H1 (cell line): Measurements from ENCODE around the gene RRP1. TPM values are rescaled to one million over a fixed set of nuclear protein-coding genes. Genes with fewer than 3 reads are reported as not detected.

Experiments
- CTCF ChIA-PET: fragments of 300-600 bp; sonication (Branson Sonifier 250); formaldehyde crosslinking; loops from one replicate; lab custom pipeline; 2021; ENCODE audit not compliant: partially characterized antibody; lab: Charles Lee
- POLR2A ChIA-PET: fragments of 300-600 bp; sonication (Branson Sonifier 250); formaldehyde crosslinking; loops from one replicate; lab custom pipeline; 2021; ENCODE audit warnings: inconsistent platforms; ENCODE audit not compliant: partially characterized antibody; lab: Charles Lee
- DNase-seq, 2 experiments: peaks; one replicate each; pipeline versions ENCODE4 v3.0.0 to v3.0.0-alpha.2; 2010 to 2022; ENCODE audit warnings: low spot score in 2 of 2, low read depth in 1 of 2, mixed read lengths in 1 of 2
- FAIRE-seq: peaks from 2 replicates; lab custom pipeline; 2011; peaks lifted over from hg19 to GRCh38; lab: Jason Lieb, UNC
- H2AFZ ChIP-seq: 2 replicates; pipeline ENCODE4 v1.8.1; 2012; ENCODE audit warnings: low read length, inconsistent platforms
- H2AK5ac ChIP-seq: 2 replicates; pipeline ENCODE4 v1.6.1; 2013; ENCODE audit warnings: low read depth, low read length
- H2BK120ac ChIP-seq: replicated peaks from 2 replicates; pipeline ENCODE3; 2013; ENCODE audit warnings: low read depth, low read length, inconsistent platforms
- H2BK12ac ChIP-seq: 2 replicates; pipeline ENCODE4 v1.6.1; 2013; ENCODE audit warnings: low read depth, low read length
- H2BK15ac ChIP-seq: 2 replicates; pipeline ENCODE4 v1.6.1; 2013; ENCODE audit warnings: low read length
- H2BK20ac ChIP-seq: 2 replicates; pipeline ENCODE4 v1.6.1; 2013; ENCODE audit warnings: low read length
- H2BK5ac ChIP-seq: 2 replicates; pipeline ENCODE4 v1.6.1; 2013; ENCODE audit warnings: low read depth, low read length
- H3K14ac ChIP-seq: 2 replicates; pipeline ENCODE4 v1.6.1; 2013; ENCODE audit warnings: inconsistent platforms; ENCODE audit not compliant: insufficient read length
- H3K18ac ChIP-seq: 2 replicates; pipeline ENCODE4 v1.6.1; 2013; ENCODE audit warnings: low read length; ENCODE audit errors: extremely low read depth
- H3K23ac ChIP-seq: 2 replicates; pipeline ENCODE4 v1.6.1; 2013; ENCODE audit warnings: inconsistent platforms; ENCODE audit not compliant: insufficient read length
- H3K23me2 ChIP-seq: 2 replicates; pipeline ENCODE4 v1.6.1; 2013; ENCODE audit warnings: low read depth, low read length
- H3K27ac ChIP-seq: 2 replicates; pipeline ENCODE4 v1.6.1; 2011; ENCODE audit warnings: low read depth, low read length, inconsistent platforms
- H3K27me3 ChIP-seq, 4 experiments: replicated peaks in 1 of 4; 1 replicate in 1 of 4; 2 replicates in 3 of 4; pipeline versions ENCODE4 v1.6.1 to v1.8.1; 2011 to 2013; ENCODE audit warnings: low read length in 3 of 4, mild to moderate bottlenecking in 3 of 4, inconsistent platforms in 2 of 4, mixed read lengths in 2 of 4, moderate library complexity in 1 of 4; ENCODE audit not compliant: control insufficient read depth in 3 of 4, insufficient read depth in 3 of 4; ENCODE audit errors: extremely low read depth in 1 of 4
- H3K36me3 ChIP-seq, 4 experiments: 2 replicates each; pipeline versions ENCODE4 v1.6.1 to v1.8.1; 2011 to 2013; ENCODE audit warnings: mild to moderate bottlenecking in 4 of 4, low read length in 3 of 4, moderate library complexity in 2 of 4, control low read depth in 1 of 4, inconsistent platforms in 1 of 4; ENCODE audit not compliant: insufficient read depth in 4 of 4, control insufficient read depth in 2 of 4
- H3K4ac ChIP-seq: replicated peaks from 2 replicates; pipeline ENCODE3; 2013; ENCODE audit warnings: low read length, low read depth, mixed read lengths, inconsistent platforms; ENCODE audit not compliant: insufficient read length
- H3K4me1 ChIP-seq, 4 experiments: replicated peaks in 1 of 4; 1 replicate in 1 of 4; 2 replicates in 3 of 4; pipeline versions ENCODE4 v1.6.1 to v1.8.1; 2011 to 2013; ENCODE audit warnings: low read length in 3 of 4, inconsistent platforms in 2 of 4, mixed read lengths in 1 of 4; ENCODE audit not compliant: insufficient read depth in 4 of 4, control insufficient read depth in 3 of 4
- H3K4me2 ChIP-seq, 2 experiments: 2 replicates each; pipeline versions ENCODE4 v1.6.1 to v1.8.1; 2011 to 2013; ENCODE audit warnings: low read depth in 2 of 2, low read length in 2 of 2, control low read depth in 1 of 2, inconsistent platforms in 1 of 2, mild to moderate bottlenecking in 1 of 2; ENCODE audit not compliant: insufficient read depth in 1 of 2
- H3K4me3 ChIP-seq, 4 experiments: fragments of 200-600, 300-600 bp in 1 of 4; sonication (generic), shearing (Covaris generic), sonication (Bioruptor Twin) in 1 of 4; 2 replicates each; pipeline versions ENCODE4 v1.5.1 to v1.8.1; 2011 to 2016; ENCODE audit warnings: low read length in 4 of 4, low read depth in 3 of 4, control low read depth in 2 of 4, inconsistent platforms in 2 of 4, mild to moderate bottlenecking in 2 of 4, mixed read lengths in 1 of 4, moderate library complexity in 1 of 4; ENCODE audit not compliant: insufficient read depth in 2 of 4; ENCODE audit errors: extremely low read depth in 1 of 4
- H3K56ac ChIP-seq: replicated peaks from 2 replicates; pipeline ENCODE3; 2013; ENCODE audit warnings: low read depth, mild to moderate bottlenecking, mixed read lengths, low read length, inconsistent platforms; ENCODE audit not compliant: insufficient read length
- H3K79me1 ChIP-seq: 2 replicates; pipeline ENCODE4 v1.6.1; 2013; ENCODE audit warnings: low read depth, low read length, control low read depth
- H3K79me2 ChIP-seq, 2 experiments: 2 replicates each; pipeline versions ENCODE4 v1.6.1 to v1.8.1; 2012 to 2013; ENCODE audit warnings: low read length in 2 of 2, mild to moderate bottlenecking in 2 of 2, inconsistent platforms in 1 of 2; ENCODE audit not compliant: insufficient read depth in 2 of 2, control insufficient read depth in 1 of 2
- H3K9ac ChIP-seq, 4 experiments: replicated peaks in 1 of 4; 1 replicate in 1 of 4; 2 replicates in 3 of 4; pipeline versions ENCODE4 v1.6.1 to v1.8.1; 2011 to 2013; ENCODE audit warnings: low read depth in 3 of 4, low read length in 3 of 4, control low read depth in 2 of 4, mild to moderate bottlenecking in 2 of 4, moderate library complexity in 2 of 4, inconsistent platforms in 1 of 4; ENCODE audit errors: extremely low read depth in 1 of 4
- H3K9me3 ChIP-seq, 2 experiments: 2 replicates each; pipeline versions ENCODE4 v1.6.1 to v1.8.1; 2012 to 2013; ENCODE audit warnings: mild to moderate bottlenecking in 2 of 2, moderate library complexity in 2 of 2, control low read depth in 1 of 2, inconsistent platforms in 1 of 2, low read depth in 1 of 2, low read length in 1 of 2, mixed read lengths in 1 of 2; ENCODE audit not compliant: insufficient read depth in 2 of 2
- H4K20me1 ChIP-seq, 2 experiments: replicated peaks in 1 of 2; 2 replicates each; pipeline versions ENCODE3 to v1.8.1; 2011 to 2013; ENCODE audit warnings: inconsistent platforms in 2 of 2, low read length in 2 of 2, mild to moderate bottlenecking in 1 of 2; ENCODE audit not compliant: insufficient read depth in 2 of 2, control insufficient read depth in 1 of 2
- H4K5ac ChIP-seq: 2 replicates; pipeline ENCODE4 v1.6.1; 2013; ENCODE audit warnings: low read length, low read depth, mixed read lengths, inconsistent platforms; ENCODE audit not compliant: insufficient read length
- H4K8ac ChIP-seq: 2 replicates; pipeline ENCODE4 v1.8.0; 2013; ENCODE audit warnings: mild to moderate bottlenecking, moderate library complexity, low read length, inconsistent platforms; ENCODE audit not compliant: insufficient read depth; ENCODE audit errors: extremely low read depth
- H4K91ac ChIP-seq: replicated peaks from 2 replicates; pipeline ENCODE3; 2013; ENCODE audit warnings: low read length, mixed read lengths, inconsistent platforms; ENCODE audit not compliant: insufficient read length
- CBX5 ChIP-seq: fragments of 300-800, 300-1000 bp; sonication (generic); IDR thresholded peaks from 2 replicates; pipeline ENCODE4 v1.7.1; 2016; ENCODE audit warnings: antibody characterized with exemption, low read length, low read depth
- GABPA ChIP-seq: IDR thresholded peaks from 2 replicates; pipeline ENCODE4 v1.6.1; 2011; ENCODE audit warnings: mild to moderate bottlenecking, low read length, moderate library complexity, borderline replicate concordance; ENCODE audit not compliant: insufficient read depth
- JUND ChIP-seq: IDR thresholded peaks from 2 replicates; pipeline ENCODE4 v1.6.1; 2011; ENCODE audit warnings: mild to moderate bottlenecking, improper control_type of control experiment, low read length
- PHF8 ChIP-seq: fragments of 200-600 bp; sonication (generic); conservative IDR thresholded peaks from 2 replicates; pipeline ENCODE4 v1.7.1; 2012; ENCODE audit warnings: low read depth, mild to moderate bottlenecking, inconsistent platforms, low read length, moderate library complexity
- RXRA ChIP-seq: IDR thresholded peaks from 2 replicates; pipeline ENCODE4 v1.6.1; 2011; ENCODE audit warnings: low read depth, mild to moderate bottlenecking, low read length, moderate library complexity; ENCODE audit not compliant: insufficient read depth
- whole genome bisulfite sequencing, 2 experiments: shearing (Covaris generic) in 1 of 2; methylation state at CpG; one replicate each; pipeline versions ENCODE4 v1.1.6 to v1.1.7; 2013 to 2015; ENCODE audit warnings: low lambda C conversion rate in 2 of 2, mixed read lengths in 2 of 2, inconsistent platforms in 1 of 2, low coverage in 1 of 2, missing lambda C conversion rate in 1 of 2; ENCODE audit not compliant: insufficient replicate concordance in 2 of 2, insufficient coverage in 1 of 2, insufficient read length in 1 of 2; ENCODE audit errors: extremely low coverage in 1 of 2, missing lambda C conversion rate in 1 of 2; 5-methylcytosine and 5-hydroxymethylcytosine counted together
- polyA plus RNA-seq, 7 experiments: library from polyadenylated mRNA; depleted of rRNA in 3 of 7; stranded (reverse) in 5 of 7; unstranded in 2 of 7; fragments of >200 nt in 5 of 7; fragments of 200-250 nt in 2 of 7; gene quantifications; 1 replicate in 5 of 7; 2 replicates in 1 of 7; 4 replicates in 1 of 7; pipeline versions ENCODE4 v1.2.1 to v1.2.3, GENCODE V29; 2011 to 2013; ENCODE audit warnings: missing spikeins in 2 of 7, mixed read lengths in 2 of 7
- total RNA-seq: library from RNA; stranded (reverse); fragmentation: NEBNext Ultra II Directional; extraction: Animal tissue kit (Norgen Biotek cat#: 25700); gene quantifications from 2 replicates; pipeline ENCODE4 v1.2.1, GENCODE V29; 2021

RRP1 gene
- total and polyA plus RNA-seq, 2 of the 8 experiments (the other 6 are each of a cell fraction or from before 2014, with no cell fraction given): 11.6 to 55.2 TPM

- ChIA-PET CTCF (interaction anchor here (1.1 to 2.1 kb wide), 6 partner anchors 10 to 166 kb away, joined by 3 to 8 read pairs (median 3); partner anchors contain the start of gene RRP1), POLR2A (interaction anchor here (0.7 to 8.4 kb wide), 10 partner anchors 8 to 167 kb away, joined by 3 to 80 read pairs (median 4); partner anchors contain the start of gene RRP1)
- no peak for DNase-seq
- H3K23ac ChIP-seq: no peak overlapping the region
- no peak overlapping the region for H3K18ac ChIP-seq
- H3K27me3 ChIP-seq: no peaks in the 10 kb centered on the region
- H2BK15ac ChIP-seq: no peak overlapping the region
- no peak overlapping the region for H3K4me2 ChIP-seq
- FAIRE-seq: no peak
- no peak for TF ChIP-seq CBX5
- no peak for TF ChIP-seq GABPA
- no peak for TF ChIP-seq RXRA
- no peak for TF ChIP-seq PHF8
- TF ChIP-seq JUND: no peak
- peaks cover 0 to 6% (median 3%) of the 10 kb centered on the region in 4 experiments; a peak in 5 of 7 replicates for H3K4me1 ChIP-seq
- H3K23me2 ChIP-seq: no peaks in the 10 kb centered on the region
- H3K9ac ChIP-seq: no peak overlapping the region
- H4K20me1 ChIP-seq: peaks cover 0 to 2% of the 10 kb centered on the region in 2 experiments
- H3K79me2 ChIP-seq: no peaks in the 10 kb centered on the region
- H3K56ac ChIP-seq: no peak overlapping the region
- H4K91ac ChIP-seq: no peak overlapping the region
- H3K4ac ChIP-seq: no peak overlapping the region
- peaks cover 0 to 6% (median 1%) of the 10 kb centered on the region in 4 experiments; a peak in 4 of 8 replicates for H3K36me3 ChIP-seq
- no peak overlapping the region for H2BK12ac ChIP-seq
- no peak overlapping the region for H4K5ac ChIP-seq
- H3K27ac ChIP-seq: no peak overlapping the region
- no peak overlapping the region for H3K14ac ChIP-seq
- H2AFZ ChIP-seq: no peak overlapping the region
- 91% methylated on average over 22 of the region's 22 CpGs; no CpG with 5 or more reads in 1 of the 2 experiments for WGBS, 2 experiments
- H2AK5ac ChIP-seq: no peak overlapping the region
- H2BK20ac ChIP-seq: no peak overlapping the region
- no peak overlapping the region for H3K4me3 ChIP-seq
- no peak overlapping the region for H4K8ac ChIP-seq
- no peaks in the 10 kb centered on the region for H3K79me1 ChIP-seq
- H3K9me3 ChIP-seq: no peaks in the 10 kb centered on the region
- no peak overlapping the region for H2BK5ac ChIP-seq
- H2BK120ac ChIP-seq: no peak overlapping the region
Observed at GRCh38 chr21:43808832-43809251, 19.5 kb downstream of the RRP1 start.
